HG02981 (cell line): ENCODE data around the gene TDP2.
"Not testable (repeated sequence)": the region's sequence is repeated elsewhere in the genome, so short reads cannot be mapped to it uniquely, and the experiment has no call there.

Source experiments
- ATAC-seq: cut with Tn5 transposase; IDR thresholded peaks from one replicate; pipeline ENCODE4 v1.9.1; 2021; ENCODE audit warnings: mild to moderate bottlenecking, moderate library complexity; ENCODE audit not compliant: unreplicated experiment

TDP2 gene

GRCh38 chr6:24655215-24655614 is 11.5 kb downstream of the TDP2 start:
- no peak for ATAC-seq

DNA sequence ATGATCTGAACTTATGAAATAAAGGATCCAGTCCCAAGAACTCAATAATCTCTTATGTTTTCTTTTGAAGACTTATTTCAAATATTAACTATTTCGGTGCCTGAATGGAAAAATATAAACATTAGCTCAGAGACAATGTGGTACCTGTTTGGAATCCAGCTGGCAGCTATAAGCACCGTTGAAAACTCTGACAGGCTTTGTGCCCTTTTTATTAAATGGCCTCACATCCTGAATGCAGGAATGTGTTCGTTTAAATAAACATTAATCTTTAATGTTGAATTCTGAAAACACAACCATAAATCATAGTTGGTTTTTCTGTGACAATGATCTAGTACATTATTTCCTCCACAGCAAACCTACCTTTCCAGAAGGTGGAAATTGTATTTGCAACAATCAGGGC is 16.3 kb downstream of the TDP2 start:
- ATAC-seq = no peak

DNA sequence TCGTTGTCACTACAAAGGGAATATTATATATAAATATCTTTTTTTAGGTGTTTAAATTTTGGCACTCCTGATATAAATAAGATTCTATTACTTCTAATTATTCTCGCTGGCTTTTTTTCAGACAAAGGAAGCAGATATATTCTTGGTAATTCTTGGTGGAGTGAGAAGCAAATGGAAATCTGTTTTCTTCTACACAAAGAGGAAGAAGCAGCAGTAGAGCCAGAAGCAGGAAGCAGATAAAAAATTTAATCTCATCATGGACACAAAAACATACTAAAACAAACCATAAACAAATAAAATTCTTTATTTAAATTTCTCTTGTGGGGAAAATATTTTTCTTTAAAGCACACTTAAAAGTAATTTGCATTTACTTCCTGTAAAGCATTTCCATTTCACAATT is 17.0 kb downstream of the TDP2 start:
- ATAC-seq = no peak

DNA sequence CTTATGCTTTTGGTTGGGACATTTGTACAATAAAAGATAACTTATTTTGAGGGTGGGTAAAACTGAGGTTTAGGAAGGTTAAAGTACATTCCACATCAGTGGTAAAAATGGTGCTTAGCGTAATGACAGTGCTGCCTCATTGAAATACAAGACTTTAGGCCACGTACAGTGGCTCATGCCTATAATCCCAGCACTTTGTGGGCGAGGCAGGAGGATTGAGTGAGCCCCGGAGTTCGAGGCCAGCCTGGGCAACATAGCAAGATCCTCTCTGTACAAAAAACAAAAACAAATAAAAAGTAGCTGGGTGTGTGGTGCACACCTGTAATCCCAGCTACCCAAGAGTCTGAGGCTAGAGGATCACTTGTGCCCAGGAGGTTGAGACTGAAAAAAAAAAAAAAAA is 18.4 kb downstream of the TDP2 start:
- no peak for ATAC-seq

GRCh38 chr6:24646771-24647170 is 19.9 kb downstream of the TDP2 start:
- no peak for ATAC-seq

- ATAC-seq = no peak
Measured at GRCh38 chr6:24644377-24644776, 22.3 kb downstream of the TDP2 start.

- ATAC-seq = no peak
Measured at GRCh38 chr6:24643920-24644319, 22.8 kb downstream of the TDP2 start.

- ATAC-seq = no peak
Measured at GRCh38 chr6:24642061-24642460, 24.6 kb downstream of the TDP2 start.

GRCh38 chr6:24640631-24641030 is 26.1 kb downstream of the TDP2 start:
- not testable (repeated sequence) for ATAC-seq

GRCh38 chr6:24640166-24640565 is 26.5 kb downstream of the TDP2 start:
- no peak for ATAC-seq

GRCh38 chr6:24636681-24637080 is 30.0 kb downstream of the TDP2 start:
- no peak for ATAC-seq

GRCh38 chr6:24632573-24632972 is 34.1 kb downstream of the TDP2 start:
- no peak for ATAC-seq

GRCh38 chr6:24631671-24632070 is 35.0 kb downstream of the TDP2 start:
- ATAC-seq = no peak

- no peak for ATAC-seq
Measured at GRCh38 chr6:24630856-24631505, 35.7 kb downstream of the TDP2 start.

DNA sequence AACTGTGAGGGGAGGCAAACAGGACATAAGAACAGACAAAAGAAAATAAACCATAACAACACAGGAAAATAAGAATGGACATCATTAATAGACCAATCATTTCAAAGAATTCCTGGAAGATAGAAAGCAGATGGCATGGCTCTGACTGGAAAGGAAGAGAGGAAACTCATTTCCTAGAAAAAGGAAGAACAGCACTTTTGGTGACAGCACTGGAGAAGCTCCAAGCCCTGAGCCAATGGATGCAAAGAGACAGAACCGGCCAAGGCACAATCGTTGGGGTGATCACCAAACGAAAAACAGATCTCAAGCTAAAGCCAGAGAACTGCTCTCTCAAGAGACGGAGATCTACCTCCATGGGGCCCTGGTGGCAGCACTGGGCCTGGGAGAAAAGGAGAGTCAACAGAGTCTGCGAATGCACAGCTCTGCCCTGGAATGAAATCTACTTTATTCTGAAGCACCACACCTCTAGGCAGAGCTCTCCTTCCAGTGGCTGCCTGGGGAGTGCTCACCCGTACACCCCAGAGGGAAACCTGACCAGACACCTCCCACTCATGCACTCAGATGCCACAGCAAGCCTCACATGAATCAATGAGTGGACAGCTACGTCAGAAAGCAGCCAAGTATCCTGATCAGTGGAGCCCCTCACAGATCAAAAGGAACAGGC is 44.9 kb downstream of the TDP2 start:
- ATAC-seq = no peak

DNA sequence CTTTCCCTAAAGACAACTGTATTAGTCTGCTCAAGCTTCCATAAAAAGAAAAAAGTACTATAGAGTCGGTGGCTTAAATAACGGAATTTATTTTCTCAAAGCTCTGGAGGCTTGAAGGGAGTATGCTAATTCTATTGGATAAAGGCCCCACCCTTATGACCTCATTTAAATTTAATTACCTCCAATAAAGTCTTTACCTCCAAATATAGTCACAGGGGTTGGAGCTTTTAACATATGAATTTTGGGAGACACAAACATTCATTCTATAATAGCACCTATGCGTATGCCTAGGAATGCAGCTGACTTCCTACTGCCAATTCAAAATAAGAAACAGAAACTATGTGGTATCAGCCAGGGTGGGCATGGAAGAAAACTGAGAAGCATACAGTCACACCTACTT is 46.1 kb downstream of the TDP2 start:
- no peak for ATAC-seq

- no peak for ATAC-seq
Measured at GRCh38 chr6:24619661-24620060, 47.0 kb downstream of the TDP2 start.

DNA sequence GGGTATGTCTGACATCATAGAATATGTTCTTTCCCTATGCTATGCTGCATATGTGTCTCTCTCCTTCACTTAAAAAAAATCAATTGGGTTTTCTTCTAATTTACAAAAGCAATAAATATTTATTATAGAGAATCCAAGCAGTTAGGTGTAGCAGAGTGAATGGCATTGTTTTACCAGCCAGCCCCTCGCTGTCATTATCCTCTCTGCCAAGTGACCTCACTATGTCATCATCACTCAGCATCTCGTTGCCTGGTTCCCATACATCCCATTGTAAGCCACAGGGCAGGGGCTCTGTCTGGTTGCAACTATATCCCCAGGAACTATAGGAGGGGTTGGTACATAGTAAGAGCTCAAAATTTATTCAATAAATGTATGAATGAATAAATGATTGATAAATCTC is 52.1 kb downstream of the TDP2 start:
- no peak for ATAC-seq

DNA sequence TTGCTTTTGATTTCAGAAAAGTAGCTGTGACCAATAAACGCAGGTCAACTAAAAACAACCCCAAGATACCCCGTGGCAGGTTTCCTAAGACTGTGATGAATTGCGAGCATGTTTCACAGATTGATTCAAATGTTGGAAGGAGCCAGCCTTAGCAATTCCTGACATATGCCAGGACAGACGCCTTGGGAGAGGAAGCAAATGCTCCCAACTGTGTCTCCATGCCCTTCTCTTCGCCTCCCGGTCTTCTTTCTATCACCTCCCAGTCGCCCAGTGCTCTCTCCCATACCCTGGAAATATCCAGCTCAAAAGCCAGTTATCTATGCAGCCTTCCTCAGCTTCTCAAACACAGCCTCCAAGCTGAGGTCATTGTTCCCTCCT is 52.7 kb downstream of the TDP2 start:
- no peak for ATAC-seq

DNA sequence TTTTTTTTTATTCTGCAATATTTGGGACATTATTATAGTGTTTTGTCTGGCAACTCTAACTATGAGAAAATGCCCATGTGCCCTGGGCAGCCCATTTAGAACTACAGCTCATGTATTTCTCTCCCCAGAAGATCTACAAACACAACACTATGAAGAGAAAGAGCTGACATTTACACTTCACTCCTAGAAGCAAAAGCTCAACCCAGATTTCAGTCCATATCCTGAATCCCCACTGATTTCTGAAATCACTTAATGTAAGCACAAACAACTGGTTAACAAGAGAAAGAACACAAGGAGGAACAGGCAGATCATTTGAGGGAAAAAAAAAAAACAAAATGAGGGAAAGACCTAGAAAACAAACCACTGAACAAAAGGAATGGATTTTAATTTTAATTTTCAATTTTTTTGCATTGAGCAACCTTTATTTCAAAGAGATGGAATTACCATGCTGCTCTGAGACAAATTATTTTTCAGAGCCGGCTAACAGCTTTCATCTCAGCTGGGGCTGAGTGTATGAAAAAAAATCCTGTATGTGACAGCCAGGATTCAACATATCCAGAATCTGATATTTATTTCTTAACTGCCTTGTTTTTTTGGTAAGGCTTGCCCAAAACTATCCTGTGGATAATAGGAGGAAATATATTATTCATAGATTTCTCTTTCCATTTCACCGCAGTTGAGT is 53.2 kb downstream of the TDP2 start:
- no peak for ATAC-seq

GRCh38 chr6:24610672-24611071 is 56.0 kb downstream of the TDP2 start:
- no peak for ATAC-seq

- ATAC-seq = no peak
Measured at GRCh38 chr6:24607310-24608105, 59.2 kb downstream of the TDP2 start.
